HL-60 (cell line): ENCODE results near the gene AGBL4.

Source experiments
- DNase-seq, 2 experiments: peaks; one replicate each; pipeline ENCODE4 v3.0.0-alpha.2; 2010 to 2020; ENCODE audit warnings: low read depth in 1 of 2, low spot score in 1 of 2
- H3K27ac ChIP-seq: fragments of 250-450 bp; sonication (Bioruptor Pico); replicated peaks from 2 replicates; pipeline ENCODE4 v1.5.1; 2020; ENCODE audit warnings: mild to moderate bottlenecking, moderate library complexity
- H3K27me3 ChIP-seq: fragments of 250-450 bp; sonication (Bioruptor Pico); 2 replicates; pipeline ENCODE4 v1.5.1; 2021; ENCODE audit warnings: mild to moderate bottlenecking, moderate library complexity; ENCODE audit not compliant: insufficient read depth, poor library complexity, severe bottlenecking
- H3K4me3 ChIP-seq: replicated peaks from 2 replicates; pipeline ENCODE4 v1.5.1; 2011; ENCODE audit warnings: mild to moderate bottlenecking, control low read depth, low read length; ENCODE audit not compliant: insufficient read depth
- CTCF ChIP-seq: IDR thresholded peaks from one replicate; pipeline ENCODE4 v1.5.1; 2011; ENCODE audit warnings: low read length, control low read depth, inconsistent platforms; ENCODE audit not compliant: insufficient read depth
- GABPA ChIP-seq: IDR thresholded peaks from 2 replicates; pipeline ENCODE4 v1.6.1; 2012; ENCODE audit warnings: low read depth
- POLR2AphosphoS5 ChIP-seq: IDR thresholded peaks from 2 replicates; pipeline ENCODE4 v1.6.1; 2012; ENCODE audit warnings: low read depth
- REST ChIP-seq: IDR thresholded peaks from 2 replicates; pipeline ENCODE4 v1.6.1; 2012; ENCODE audit warnings: low read depth; ENCODE audit not compliant: insufficient replicate concordance
- SPI1 ChIP-seq: IDR thresholded peaks from 2 replicates; pipeline ENCODE4 v1.6.1; 2012; ENCODE audit warnings: low read depth, mild to moderate bottlenecking, borderline replicate concordance

AGBL4 gene

DNA sequence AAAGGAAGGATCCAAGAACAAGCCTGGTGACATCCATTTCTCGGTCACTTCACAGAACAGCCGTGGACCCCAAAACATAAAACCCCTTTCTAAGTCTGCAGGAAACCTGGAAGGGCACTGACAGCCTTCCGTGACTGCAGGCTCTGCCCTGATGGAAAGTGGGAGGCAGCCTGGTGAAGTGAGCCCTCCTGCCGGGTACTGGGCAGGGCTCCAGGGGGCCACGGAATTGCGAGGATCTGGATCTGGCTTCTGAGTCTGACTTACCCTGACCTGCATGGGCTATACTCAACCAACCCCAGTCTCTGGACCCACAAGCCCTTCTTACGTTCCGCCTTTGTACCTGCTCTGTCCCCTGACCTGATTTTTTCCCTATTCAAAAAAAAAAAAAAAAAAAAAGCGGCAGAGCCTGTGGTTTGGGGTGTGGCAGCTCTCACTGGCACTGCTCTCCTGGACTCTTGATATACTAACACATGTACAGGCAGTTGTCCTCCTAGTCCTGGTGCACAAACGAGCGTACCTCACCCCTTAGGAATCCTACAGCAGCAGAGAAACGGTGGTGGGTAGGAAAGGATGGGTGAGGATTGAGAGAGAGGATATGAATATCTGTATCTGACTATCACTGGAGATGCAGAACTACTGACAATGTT lies 1330.0 kb downstream of the AGBL4 start:
- TF ChIP-seq SPI1 = no peak
- no peak for TF ChIP-seq CTCF
- no peak for TF ChIP-seq GABPA
- TF ChIP-seq POLR2AphosphoS5 = no peak
- no peak for TF ChIP-seq REST
- Histone ChIP-seq H3K27ac (no peak overlapping the region), H3K27me3 (no peaks in the 10 kb centered on the region), H3K4me3 (no peak overlapping the region)
- no peak for DNase-seq

GRCh38 chr1:48693180-48693579 lies 1330.6 kb downstream of the AGBL4 start:
- no peak overlapping the region for H3K27ac ChIP-seq
- H3K4me3 ChIP-seq = no peak overlapping the region
- TF ChIP-seq REST (no peak), CTCF (no peak), SPI1 (no peak), POLR2AphosphoS5 (no peak), GABPA (no peak)
- H3K27me3 ChIP-seq = no peaks in the 10 kb centered on the region
- no peak for DNase-seq

DNA sequence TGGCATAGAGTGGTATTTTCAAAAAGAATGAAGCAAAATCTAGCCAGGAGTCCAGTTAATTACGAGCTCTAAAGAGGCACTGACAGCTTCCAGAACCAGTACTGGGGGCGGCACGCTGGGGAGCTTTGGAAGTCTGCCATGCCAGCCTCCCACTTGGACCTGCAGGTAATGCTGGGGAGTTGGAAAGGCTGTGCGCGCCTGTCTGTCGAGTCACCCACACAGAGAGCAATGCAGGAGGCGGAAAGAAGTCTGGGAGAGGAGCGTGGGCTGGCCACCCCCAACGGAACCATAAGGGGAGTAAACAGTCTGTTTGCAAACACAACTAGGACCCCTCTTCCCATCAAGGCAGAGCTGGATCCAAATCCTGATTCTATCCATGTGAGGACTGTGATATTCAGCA lies 1331.5 kb downstream of the AGBL4 start:
- Histone ChIP-seq H3K27ac (no peak overlapping the region), H3K27me3 (no peaks in the 10 kb centered on the region), H3K4me3 (no peak overlapping the region)
- no peak for DNase-seq
- TF ChIP-seq GABPA (no peak), CTCF (no peak), SPI1 (no peak), POLR2AphosphoS5 (no peak), REST (no peak)
